H1 (cell line): ENCODE results near the gene TEX2. TPM values are rescaled to one million over a fixed set of nuclear protein-coding genes. Genes with fewer than 3 reads are reported as not detected.

Experiments
- CTCF ChIA-PET: fragments of 300-600 bp; sonication (Branson Sonifier 250); formaldehyde crosslinking; loops from one replicate; lab custom pipeline; 2021; ENCODE audit not compliant: partially characterized antibody; lab: Charles Lee
- POLR2A ChIA-PET: fragments of 300-600 bp; sonication (Branson Sonifier 250); formaldehyde crosslinking; loops from one replicate; lab custom pipeline; 2021; ENCODE audit warnings: inconsistent platforms; ENCODE audit not compliant: partially characterized antibody; lab: Charles Lee
- DNase-seq, 2 experiments: peaks; one replicate each; pipeline versions ENCODE4 v3.0.0 to v3.0.0-alpha.2; 2010 to 2022; ENCODE audit warnings: low spot score in 2 of 2, low read depth in 1 of 2, mixed read lengths in 1 of 2
- FAIRE-seq: peaks from 2 replicates; lab custom pipeline; 2011; peaks lifted over from hg19 to GRCh38; lab: Jason Lieb, UNC
- H2AFZ ChIP-seq: 2 replicates; pipeline ENCODE4 v1.8.1; 2012; ENCODE audit warnings: low read length, inconsistent platforms
- H2AK5ac ChIP-seq: 2 replicates; pipeline ENCODE4 v1.6.1; 2013; ENCODE audit warnings: low read depth, low read length
- H2BK120ac ChIP-seq: replicated peaks from 2 replicates; pipeline ENCODE3; 2013; ENCODE audit warnings: low read depth, low read length, inconsistent platforms
- H2BK12ac ChIP-seq: 2 replicates; pipeline ENCODE4 v1.6.1; 2013; ENCODE audit warnings: low read depth, low read length
- H2BK15ac ChIP-seq: 2 replicates; pipeline ENCODE4 v1.6.1; 2013; ENCODE audit warnings: low read length
- H2BK20ac ChIP-seq: 2 replicates; pipeline ENCODE4 v1.6.1; 2013; ENCODE audit warnings: low read length
- H2BK5ac ChIP-seq: 2 replicates; pipeline ENCODE4 v1.6.1; 2013; ENCODE audit warnings: low read depth, low read length
- H3K14ac ChIP-seq: 2 replicates; pipeline ENCODE4 v1.6.1; 2013; ENCODE audit warnings: inconsistent platforms; ENCODE audit not compliant: insufficient read length
- H3K18ac ChIP-seq: 2 replicates; pipeline ENCODE4 v1.6.1; 2013; ENCODE audit warnings: low read length; ENCODE audit errors: extremely low read depth
- H3K23ac ChIP-seq: 2 replicates; pipeline ENCODE4 v1.6.1; 2013; ENCODE audit warnings: inconsistent platforms; ENCODE audit not compliant: insufficient read length
- H3K23me2 ChIP-seq: 2 replicates; pipeline ENCODE4 v1.6.1; 2013; ENCODE audit warnings: low read depth, low read length
- H3K27ac ChIP-seq: 2 replicates; pipeline ENCODE4 v1.6.1; 2011; ENCODE audit warnings: low read depth, low read length, inconsistent platforms
- H3K27me3 ChIP-seq, 4 experiments: replicated peaks in 1 of 4; 1 replicate in 1 of 4; 2 replicates in 3 of 4; pipeline versions ENCODE4 v1.6.1 to v1.8.1; 2011 to 2013; ENCODE audit warnings: low read length in 3 of 4, mild to moderate bottlenecking in 3 of 4, inconsistent platforms in 2 of 4, mixed read lengths in 2 of 4, moderate library complexity in 1 of 4; ENCODE audit not compliant: control insufficient read depth in 3 of 4, insufficient read depth in 3 of 4; ENCODE audit errors: extremely low read depth in 1 of 4
- H3K36me3 ChIP-seq, 4 experiments: 2 replicates each; pipeline versions ENCODE4 v1.6.1 to v1.8.1; 2011 to 2013; ENCODE audit warnings: mild to moderate bottlenecking in 4 of 4, low read length in 3 of 4, moderate library complexity in 2 of 4, control low read depth in 1 of 4, inconsistent platforms in 1 of 4; ENCODE audit not compliant: insufficient read depth in 4 of 4, control insufficient read depth in 2 of 4
- H3K4ac ChIP-seq: replicated peaks from 2 replicates; pipeline ENCODE3; 2013; ENCODE audit warnings: low read length, low read depth, mixed read lengths, inconsistent platforms; ENCODE audit not compliant: insufficient read length
- H3K4me1 ChIP-seq, 4 experiments: replicated peaks in 1 of 4; 1 replicate in 1 of 4; 2 replicates in 3 of 4; pipeline versions ENCODE4 v1.6.1 to v1.8.1; 2011 to 2013; ENCODE audit warnings: low read length in 3 of 4, inconsistent platforms in 2 of 4, mixed read lengths in 1 of 4; ENCODE audit not compliant: insufficient read depth in 4 of 4, control insufficient read depth in 3 of 4
- H3K4me2 ChIP-seq, 2 experiments: 2 replicates each; pipeline versions ENCODE4 v1.6.1 to v1.8.1; 2011 to 2013; ENCODE audit warnings: low read depth in 2 of 2, low read length in 2 of 2, control low read depth in 1 of 2, inconsistent platforms in 1 of 2, mild to moderate bottlenecking in 1 of 2; ENCODE audit not compliant: insufficient read depth in 1 of 2
- H3K4me3 ChIP-seq, 4 experiments: fragments of 200-600, 300-600 bp in 1 of 4; sonication (generic), shearing (Covaris generic), sonication (Bioruptor Twin) in 1 of 4; 2 replicates each; pipeline versions ENCODE4 v1.5.1 to v1.8.1; 2011 to 2016; ENCODE audit warnings: low read length in 4 of 4, low read depth in 3 of 4, control low read depth in 2 of 4, inconsistent platforms in 2 of 4, mild to moderate bottlenecking in 2 of 4, mixed read lengths in 1 of 4, moderate library complexity in 1 of 4; ENCODE audit not compliant: insufficient read depth in 2 of 4; ENCODE audit errors: extremely low read depth in 1 of 4
- H3K56ac ChIP-seq: replicated peaks from 2 replicates; pipeline ENCODE3; 2013; ENCODE audit warnings: low read depth, mild to moderate bottlenecking, mixed read lengths, low read length, inconsistent platforms; ENCODE audit not compliant: insufficient read length
- H3K79me1 ChIP-seq: 2 replicates; pipeline ENCODE4 v1.6.1; 2013; ENCODE audit warnings: low read depth, low read length, control low read depth
- H3K79me2 ChIP-seq, 2 experiments: 2 replicates each; pipeline versions ENCODE4 v1.6.1 to v1.8.1; 2012 to 2013; ENCODE audit warnings: low read length in 2 of 2, mild to moderate bottlenecking in 2 of 2, inconsistent platforms in 1 of 2; ENCODE audit not compliant: insufficient read depth in 2 of 2, control insufficient read depth in 1 of 2
- H3K9ac ChIP-seq, 4 experiments: replicated peaks in 1 of 4; 1 replicate in 1 of 4; 2 replicates in 3 of 4; pipeline versions ENCODE4 v1.6.1 to v1.8.1; 2011 to 2013; ENCODE audit warnings: low read depth in 3 of 4, low read length in 3 of 4, control low read depth in 2 of 4, mild to moderate bottlenecking in 2 of 4, moderate library complexity in 2 of 4, inconsistent platforms in 1 of 4; ENCODE audit errors: extremely low read depth in 1 of 4
- H3K9me3 ChIP-seq, 2 experiments: 2 replicates each; pipeline versions ENCODE4 v1.6.1 to v1.8.1; 2012 to 2013; ENCODE audit warnings: mild to moderate bottlenecking in 2 of 2, moderate library complexity in 2 of 2, control low read depth in 1 of 2, inconsistent platforms in 1 of 2, low read depth in 1 of 2, low read length in 1 of 2, mixed read lengths in 1 of 2; ENCODE audit not compliant: insufficient read depth in 2 of 2
- H4K20me1 ChIP-seq, 2 experiments: replicated peaks in 1 of 2; 2 replicates each; pipeline versions ENCODE3 to v1.8.1; 2011 to 2013; ENCODE audit warnings: inconsistent platforms in 2 of 2, low read length in 2 of 2, mild to moderate bottlenecking in 1 of 2; ENCODE audit not compliant: insufficient read depth in 2 of 2, control insufficient read depth in 1 of 2
- H4K5ac ChIP-seq: 2 replicates; pipeline ENCODE4 v1.6.1; 2013; ENCODE audit warnings: low read length, low read depth, mixed read lengths, inconsistent platforms; ENCODE audit not compliant: insufficient read length
- H4K8ac ChIP-seq: 2 replicates; pipeline ENCODE4 v1.8.0; 2013; ENCODE audit warnings: mild to moderate bottlenecking, moderate library complexity, low read length, inconsistent platforms; ENCODE audit not compliant: insufficient read depth; ENCODE audit errors: extremely low read depth
- H4K91ac ChIP-seq: replicated peaks from 2 replicates; pipeline ENCODE3; 2013; ENCODE audit warnings: low read length, mixed read lengths, inconsistent platforms; ENCODE audit not compliant: insufficient read length
- RAD21 ChIP-seq, 2 experiments: IDR thresholded peaks in 1 of 2; conservative IDR thresholded peaks in 1 of 2; 2 replicates each; pipeline ENCODE4 v1.6.1; 2011; ENCODE audit warnings: low read depth in 2 of 2, low read length in 2 of 2, improper control_type of control experiment in 1 of 2, inconsistent platforms in 1 of 2, mild to moderate bottlenecking in 1 of 2, moderate library complexity in 1 of 2
- RXRA ChIP-seq: IDR thresholded peaks from 2 replicates; pipeline ENCODE4 v1.6.1; 2011; ENCODE audit warnings: low read depth, mild to moderate bottlenecking, low read length, moderate library complexity; ENCODE audit not compliant: insufficient read depth
- SIX5 ChIP-seq: IDR thresholded peaks from 2 replicates; pipeline ENCODE4 v1.6.1; 2011; ENCODE audit warnings: mild to moderate bottlenecking, low read depth, low read length
- TAF7 ChIP-seq: optimal IDR thresholded peaks from 2 replicates; pipeline ENCODE3; 2011; ENCODE audit warnings: low read depth, mild to moderate bottlenecking, inconsistent platforms, low read length, moderate library complexity, borderline replicate concordance
- TBP ChIP-seq: IDR thresholded peaks from 2 replicates; pipeline ENCODE4 v1.6.1; 2011; ENCODE audit warnings: low read depth, low read length, improper control_type of control experiment
- ZNF274 ChIP-seq: IDR thresholded peaks from 2 replicates; pipeline ENCODE4 v1.7.0; 2012; ENCODE audit warnings: low read length, borderline replicate concordance; ENCODE audit errors: extremely low read depth
- WGBS, 2 experiments: shearing (Covaris generic) in 1 of 2; methylation state at CpG; one replicate each; pipeline versions ENCODE4 v1.1.6 to v1.1.7; 2013 to 2015; ENCODE audit warnings: low lambda C conversion rate in 2 of 2, mixed read lengths in 2 of 2, inconsistent platforms in 1 of 2, low coverage in 1 of 2, missing lambda C conversion rate in 1 of 2; ENCODE audit not compliant: insufficient replicate concordance in 2 of 2, insufficient coverage in 1 of 2, insufficient read length in 1 of 2; ENCODE audit errors: extremely low coverage in 1 of 2, missing lambda C conversion rate in 1 of 2; 5-methylcytosine and 5-hydroxymethylcytosine counted together
- polyA plus RNA-seq, 7 experiments: library from polyadenylated mRNA; depleted of rRNA in 3 of 7; stranded (reverse) in 5 of 7; unstranded in 2 of 7; fragments of >200 nt in 5 of 7; fragments of 200-250 nt in 2 of 7; gene quantifications; 1 replicate in 5 of 7; 2 replicates in 1 of 7; 4 replicates in 1 of 7; pipeline versions ENCODE4 v1.2.1 to v1.2.3, GENCODE V29; 2011 to 2013; ENCODE audit warnings: missing spikeins in 2 of 7, mixed read lengths in 2 of 7
- total RNA-seq: library from RNA; stranded (reverse); fragmentation: NEBNext Ultra II Directional; extraction: Animal tissue kit (Norgen Biotek cat#: 25700); gene quantifications from 2 replicates; pipeline ENCODE4 v1.2.1, GENCODE V29; 2021

Gene TEX2
- total and polyA plus RNA-seq, 2 of the 8 experiments (the other 6 are each of a cell fraction or from before 2014, with no cell fraction given): 6.1 to 15.6 TPM

DNA sequence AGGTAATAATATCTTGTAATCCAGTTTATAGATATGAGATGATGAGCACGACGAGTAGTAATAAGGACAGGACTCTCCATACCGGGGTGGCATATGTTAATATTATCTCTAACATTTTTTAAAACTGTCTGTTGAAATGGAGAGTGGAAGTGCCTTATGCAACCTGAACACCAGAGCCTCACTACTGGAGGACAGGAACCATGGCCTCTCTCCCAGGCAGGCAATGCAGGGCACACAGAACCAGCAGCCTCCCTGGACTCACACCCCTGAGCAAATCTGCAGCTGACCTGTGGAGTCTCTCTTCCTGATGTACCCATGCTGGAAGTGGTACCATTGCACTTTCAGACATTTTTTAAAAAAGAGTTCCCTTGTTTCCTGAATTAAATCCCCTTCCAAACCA is 78.0 kb downstream of the TEX2 start:
- Histone ChIP-seq H2BK20ac (no peak overlapping the region), H4K20me1 (no peaks in the 10 kb centered on the region), H3K27ac (no peak overlapping the region), H3K9ac (no peak overlapping the region), H2BK12ac (no peak overlapping the region), H3K18ac (no peak overlapping the region), H3K27me3 (no peaks in the 10 kb centered on the region), H3K4me2 (no peak overlapping the region), H4K91ac (no peak overlapping the region), H3K9me3 (no peaks in the 10 kb centered on the region), H3K56ac (no peak overlapping the region), H4K5ac (no peak overlapping the region), H3K79me2 (no peaks in the 10 kb centered on the region), H3K4me3 (no peak overlapping the region), H3K79me1 (no peaks in the 10 kb centered on the region), H2AFZ (no peak overlapping the region), H3K4ac (no peak overlapping the region), H3K23ac (no peak overlapping the region), H4K8ac (no peak overlapping the region), H3K23me2 (no peaks in the 10 kb centered on the region), H3K4me1 (no peaks in the 10 kb centered on the region; a peak in 1 of 7 replicates), H2BK15ac (no peak overlapping the region), H2AK5ac (no peak overlapping the region), H2BK120ac (no peak overlapping the region)
- WGBS, 2 experiments: 85% methylated on average over 3 of the region's 3 CpGs; no CpG with 5 or more reads in 1 of the 2 experiments
- DNase-seq: no peak
- POLR2A ChIA-PET: interaction anchor here (0.5 to 1.3 kb wide), 2 partner anchors 39 to 224 kb away, joined by 3 to 6 read pairs; no protein-coding TSS in a partner anchor
- TF ChIP-seq RXRA: no peak
- TF ChIP-seq TBP: no peak
- TF ChIP-seq TAF7: no peak
- TF ChIP-seq RAD21 (IDR thresholded peaks at IDR 0.05 in 1 of 2, conservative IDR thresholded peaks at IDR 0.05 in 1 of 2; ENCODE audit: low read depth in 2 of 2, low read length in 2 of 2): no peak
- TF ChIP-seq ZNF274: no peak
- no peak for TF ChIP-seq SIX5
- TF ChIP-seq, all 59 proteins: peak for 0
- FAIRE-seq: no peak
- Histone ChIP-seq H2BK5ac (no peak overlapping the region), H3K14ac (no peak overlapping the region), H3K36me3 (no peaks in the 10 kb centered on the region)
- CTCF ChIA-PET: interaction anchor here (1.3 kb wide), 1 partner anchor 8 kb away, joined by 4 read pairs; no protein-coding TSS in a partner anchor
